HUES48 (cell line): Measurements from ENCODE around the gene AZIN2.

Experiments
- H3K27ac ChIP-seq: one replicate; pipeline ENCODE4 v1.7.0; 2013; ENCODE audit warnings: low read depth, low read length, inconsistent platforms
- H3K27me3 ChIP-seq: 2 replicates; pipeline ENCODE4 v1.6.1; 2013; ENCODE audit warnings: mild to moderate bottlenecking, low read length; ENCODE audit not compliant: control insufficient read depth, insufficient read depth
- H3K36me3 ChIP-seq: 2 replicates; pipeline ENCODE4 v1.6.1; 2013; ENCODE audit warnings: low read length; ENCODE audit not compliant: control insufficient read depth, insufficient read depth
- H3K4me1 ChIP-seq: 2 replicates; pipeline ENCODE4 v1.6.1; 2013; ENCODE audit warnings: mild to moderate bottlenecking, low read length; ENCODE audit not compliant: control insufficient read depth, insufficient read depth
- H3K4me3 ChIP-seq: 2 replicates; pipeline ENCODE4 v1.5.1; 2013; ENCODE audit warnings: mild to moderate bottlenecking, low read depth, low read length
- H3K9ac ChIP-seq: 2 replicates; pipeline ENCODE4 v1.6.1; 2013; ENCODE audit warnings: mild to moderate bottlenecking, low read depth, low read length, moderate library complexity
- H3K9me3 ChIP-seq: 2 replicates; pipeline ENCODE4 v1.6.1; 2013; ENCODE audit warnings: low read length; ENCODE audit not compliant: control insufficient read depth, insufficient read depth

AZIN2 gene

GRCh38 chr1:33165809-33166208 is 84.9 kb downstream of the AZIN2 start:
- Histone ChIP-seq H3K4me3 (no peak overlapping the region), H3K27me3 (no peaks in the 10 kb centered on the region), H3K4me1 (peaks cover 40% of the 10 kb centered on the region), H3K27ac (no peak overlapping the region), H3K9me3 (no peaks in the 10 kb centered on the region), H3K9ac (no peak overlapping the region), H3K36me3 (no peaks in the 10 kb centered on the region; the same call in 1 of the 2 replicates)

GRCh38 chr1:33167650-33168447 is 86.9 kb downstream of the AZIN2 start:
- Histone ChIP-seq H3K27me3 (no peaks in the 10 kb centered on the region), H3K9ac (no peak overlapping the region), H3K4me3 (no peak overlapping the region), H3K36me3 (no peaks in the 10 kb centered on the region; the same call in 1 of the 2 replicates), H3K4me1 (peaks cover 25% of the 10 kb centered on the region), H3K27ac (no peak overlapping the region), H3K9me3 (no peaks in the 10 kb centered on the region)

GRCh38 chr1:33168556-33169289 is 87.8 kb downstream of the AZIN2 start:
- Histone ChIP-seq H3K4me1 (peaks cover 23% of the 10 kb centered on the region), H3K27ac (no peak overlapping the region), H3K9ac (no peak overlapping the region), H3K9me3 (no peaks in the 10 kb centered on the region), H3K4me3 (no peak overlapping the region), H3K36me3 (no peaks in the 10 kb centered on the region; the same call in 1 of the 2 replicates), H3K27me3 (no peaks in the 10 kb centered on the region)

- Histone ChIP-seq H3K27me3 (no peaks in the 10 kb centered on the region), H3K9me3 (no peaks in the 10 kb centered on the region), H3K36me3 (no peaks in the 10 kb centered on the region; the same call in 1 of the 2 replicates), H3K9ac (no peak overlapping the region), H3K4me3 (no peak overlapping the region), H3K27ac (no peak overlapping the region), H3K4me1 (peaks cover 16% of the 10 kb centered on the region; the same call in 1 of the 2 replicates)
Measured at GRCh38 chr1:33169290-33170055, 88.5 kb downstream of the AZIN2 start.
